AG10803 (cell line): ENCODE measurements around the gene RASAL3.
A peak's percentile ranks its signal among the peaks of the same experiment; 100 is the strongest.
"Not testable (repeated sequence)": the region's sequence is repeated elsewhere in the genome, so short reads cannot be mapped to it uniquely, and the experiment has no call there.

ENCODE experiments used
- DNase-seq: peaks from one replicate; pipeline ENCODE4 v3.0.0; 2010; ENCODE audit warnings: low read depth
- H3K4me3 ChIP-seq: 2 replicates; pipeline ENCODE4 v1.5.1; 2011; ENCODE audit warnings: mild to moderate bottlenecking, low read length, control low read depth
- CTCF ChIP-seq: conservative IDR thresholded peaks from 2 replicates; pipeline ENCODE4 v1.5.1; 2011; ENCODE audit warnings: mild to moderate bottlenecking, low read length, control low read depth, inconsistent platforms

RASAL3 gene

GRCh38 chr19:15419413-15420025, 44.8 kb downstream of the RASAL3 start:
- TF ChIP-seq CTCF = no peak
- DNase-seq = peak; percentile 39
- H3K4me3 ChIP-seq = peak overlapping the region; percentile 77

GRCh38 chr19:15418579-15419412, 45.5 kb downstream of the RASAL3 start, which contains the start of gene AKAP8L:
Gene AKAP8L, minus strand, starts transcription at chr19:15418988. Its CDS starts 65 bp downstream, at chr19:15418923.
- DNase-seq = peak; percentile 100
- H3K4me3 ChIP-seq = peak within 1 kb of the TSS; percentile 98
- TF ChIP-seq CTCF = peak; percentile 40

- peak; percentile 5; the same call in 1 of the 2 replicates for TF ChIP-seq CTCF
- peak; percentile 23 for DNase-seq
- peak overlapping the region; percentile 98 for H3K4me3 ChIP-seq
Measured at GRCh38 chr19:15418231-15418578, 46.1 kb downstream of the RASAL3 start.

- no peak for TF ChIP-seq CTCF
- no peak for DNase-seq
- peak overlapping the region; percentile 98 for H3K4me3 ChIP-seq
Measured at GRCh38 chr19:15417699-15418098, 46.6 kb downstream of the RASAL3 start.

GRCh38 chr19:15412832-15413231, 51.5 kb downstream of the RASAL3 start:
- no peak for TF ChIP-seq CTCF
- DNase-seq = no peak
- H3K4me3 ChIP-seq = no peak overlapping the region

- H3K4me3 ChIP-seq = not testable (repeated sequence)
Measured at GRCh38 chr19:15411351-15411750, 53.0 kb downstream of the RASAL3 start.

GRCh38 chr19:15404780-15405211, 59.5 kb downstream of the RASAL3 start:
- DNase-seq = no peak
- TF ChIP-seq CTCF = no peak
- no peak overlapping the region for H3K4me3 ChIP-seq

More at GRCh38 chr19:15411351-15411750, 53.0 kb downstream of the RASAL3 start:
- DNase-seq = not testable (repeated sequence)
